ENCODE results near the gene KATNIP.

DNA sequence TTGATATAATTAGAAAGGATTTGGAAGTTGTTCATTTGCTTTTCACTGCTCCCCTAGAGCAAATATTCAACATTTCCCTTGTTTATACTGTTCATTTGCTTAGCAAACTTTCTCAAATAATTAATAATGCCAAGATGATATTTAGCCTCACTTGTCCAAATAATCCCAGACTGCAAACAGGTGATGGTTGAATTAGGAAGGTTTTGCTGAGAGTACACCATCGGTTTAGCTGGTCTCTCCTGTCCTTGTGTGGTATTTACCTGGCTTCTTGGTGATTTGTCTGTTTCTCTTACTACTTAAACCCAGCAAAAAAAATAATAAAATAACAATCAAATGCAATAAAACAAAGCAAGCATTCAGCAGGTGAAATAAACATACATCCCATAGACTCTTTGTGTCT is 6.5 kb downstream of the KATNIP start:
- no peak for TF ChIP-seq POLR2A (IDR thresholded peaks at IDR 0.05; ENCODE audit: low read depth)
- no peak for TF ChIP-seq CTCF (IDR thresholded peaks at IDR 0.05)
- no peak for TF ChIP-seq EP300 (IDR thresholded peaks at IDR 0.05)

Data from esophagus muscularis mucosa (tissue), 4 donors.